Coronary artery (tissue), 2 donors: ENCODE measurements around the gene AQP1.

Experiments used
- DNase-seq: peaks from one replicate; pipeline ENCODE4 v3.0.0-alpha.2; 2017; ENCODE audit warnings: low spot score
- H3K27ac ChIP-seq, 2 donors: fragments of 200-600 bp; sonication (generic); one replicate each; pipeline ENCODE4 v1.5.1; 2016 to 2019
- H3K4me3 ChIP-seq: fragments of 200-600 bp; sonication (generic); 2 replicates; pipeline ENCODE4 v1.5.1; 2016; ENCODE audit warnings: mild to moderate bottlenecking, moderate library complexity
- CTCF ChIP-seq: fragments of 200-600 bp; sonication (generic); IDR thresholded peaks from one replicate; pipeline ENCODE4 v1.5.1; 2019; ENCODE audit warnings: antibody characterized with exemption

AQP1 gene

GRCh38 chr7:30894009-30894408 lies 17.6 kb upstream of the AQP1 start:
- Histone ChIP-seq H3K27ac (peak overlapping the region; percentile 22 to 68), H3K4me3 (no peak overlapping the region)
- no peak for TF ChIP-seq CTCF
- no peak for DNase-seq

- no peak overlapping the region for H3K4me3 ChIP-seq
- peak overlapping the region in 1 of 2 donors; percentile 68 for H3K27ac ChIP-seq
- TF ChIP-seq CTCF: no peak
- DNase-seq: no peak
Measured at GRCh38 chr7:30894866-30895605, 16.6 kb upstream of the AQP1 start.

- no peak for DNase-seq
- Histone ChIP-seq H3K27ac (peak overlapping the region in 1 of 2 donors; percentile 68), H3K4me3 (no peak overlapping the region)
- TF ChIP-seq CTCF: no peak
Measured at GRCh38 chr7:30896036-30896435, 15.6 kb upstream of the AQP1 start.

- Histone ChIP-seq H3K27ac (peak overlapping the region in 1 of 2 donors; percentile 68), H3K4me3 (no peak overlapping the region)
- TF ChIP-seq CTCF: no peak
- DNase-seq: no peak
Measured at GRCh38 chr7:30896783-30897637, 14.6 kb upstream of the AQP1 start.

- Histone ChIP-seq H3K27ac (peak overlapping the region in 1 of 2 donors; percentile 68), H3K4me3 (no peak overlapping the region)
- DNase-seq: no peak
- TF ChIP-seq CTCF: no peak
Measured at GRCh38 chr7:30897770-30898169, 13.9 kb upstream of the AQP1 start.

GRCh38 chr7:30898411-30898810 lies 13.2 kb upstream of the AQP1 start:
- no peak for DNase-seq
- H3K27ac ChIP-seq: peak overlapping the region in 1 of 2 donors; percentile 68
- H3K4me3 ChIP-seq: no peak overlapping the region
- no peak for TF ChIP-seq CTCF

- no peak for DNase-seq
- Histone ChIP-seq H3K27ac (peak overlapping the region; percentile 68 to 75), H3K4me3 (no peak overlapping the region)
- no peak for TF ChIP-seq CTCF
Measured at GRCh38 chr7:30899066-30899465, 12.6 kb upstream of the AQP1 start.
